ENCODE measurements around the gene SFRP2. TPM values are rescaled to one million over a fixed set of nuclear protein-coding genes. Genes with fewer than 3 reads are reported as not detected.

SFRP2 gene
- total RNA-seq, 1 donor from 2014 or later: 12.5 TPM

DNA sequence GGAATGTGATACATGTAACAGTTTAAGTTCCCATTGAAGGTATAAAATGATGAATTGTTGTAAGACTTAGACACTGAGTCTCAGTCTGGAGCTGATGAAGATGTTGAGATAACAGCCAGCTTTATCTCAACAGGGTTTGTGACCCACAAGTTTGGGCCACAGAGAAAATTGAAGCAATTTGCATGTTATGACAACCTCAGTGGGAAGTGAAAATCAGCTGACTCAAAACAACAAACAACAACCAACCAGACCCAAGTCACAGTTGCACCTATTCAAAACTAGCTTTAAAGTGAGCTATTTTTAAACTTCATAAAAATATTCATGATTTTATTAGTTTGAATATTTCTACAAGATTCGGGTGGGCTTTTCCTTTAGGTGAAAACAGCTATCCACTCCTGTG lies 8.0 kb downstream of the SFRP2 start:
- no peaks in the 10 kb centered on the region for H3K4me1 ChIP-seq
- TF ChIP-seq, protein P1, sequence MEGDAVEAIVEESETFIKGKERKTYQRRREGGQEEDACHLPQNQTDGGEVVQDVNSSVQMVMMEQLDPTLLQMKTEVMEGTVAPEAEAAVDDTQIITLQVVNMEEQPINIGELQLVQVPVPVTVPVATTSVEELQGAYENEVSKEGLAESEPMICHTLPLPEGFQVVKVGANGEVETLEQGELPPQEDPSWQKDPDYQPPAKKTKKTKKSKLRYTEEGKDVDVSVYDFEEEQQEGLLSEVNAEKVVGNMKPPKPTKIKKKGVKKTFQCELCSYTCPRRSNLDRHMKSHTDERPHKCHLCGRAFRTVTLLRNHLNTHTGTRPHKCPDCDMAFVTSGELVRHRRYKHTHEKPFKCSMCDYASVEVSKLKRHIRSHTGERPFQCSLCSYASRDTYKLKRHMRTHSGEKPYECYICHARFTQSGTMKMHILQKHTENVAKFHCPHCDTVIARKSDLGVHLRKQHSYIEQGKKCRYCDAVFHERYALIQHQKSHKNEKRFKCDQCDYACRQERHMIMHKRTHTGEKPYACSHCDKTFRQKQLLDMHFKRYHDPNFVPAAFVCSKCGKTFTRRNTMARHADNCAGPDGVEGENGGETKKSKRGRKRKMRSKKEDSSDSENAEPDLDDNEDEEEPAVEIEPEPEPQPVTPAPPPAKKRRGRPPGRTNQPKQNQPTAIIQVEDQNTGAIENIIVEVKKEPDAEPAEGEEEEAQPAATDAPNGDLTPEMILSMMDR (IDR thresholded peaks at IDR 0.05): no peak
- H3K27ac ChIP-seq: no peak overlapping the region
- intact Hi-C loops (cut with DNase I): no loop called here
- ATAC-seq (no peak), DNase-seq (no peak)
- no peaks in the 10 kb centered on the region for H3K36me3 ChIP-seq
- no peak overlapping the region for H3K4me3 ChIP-seq
- H3K27me3 ChIP-seq: peaks cover 15% of the 10 kb centered on the region
- no peaks in the 10 kb centered on the region for H3K9me3 ChIP-seq

DNA sequence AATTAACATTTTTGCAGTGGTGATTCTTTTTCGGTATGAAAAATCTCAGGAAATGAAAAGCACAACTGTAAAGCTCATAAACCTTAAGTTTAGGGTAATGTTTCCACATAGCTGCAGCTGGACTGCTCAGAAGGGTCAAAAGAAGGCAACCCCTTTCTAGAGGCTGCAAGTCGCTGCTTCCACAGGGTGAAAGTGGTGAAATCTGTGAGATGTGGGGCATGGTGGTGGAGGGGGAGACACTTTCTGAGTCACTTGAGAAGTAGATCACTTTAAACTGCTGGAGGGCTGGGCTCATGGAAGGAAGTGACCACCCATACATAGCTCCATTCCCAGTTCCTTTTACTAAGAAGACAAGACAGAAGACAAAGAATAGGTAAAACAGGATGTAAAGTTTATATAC lies 8.7 kb downstream of the SFRP2 start:
- no peak overlapping the region for H3K4me3 ChIP-seq
- no peaks in the 10 kb centered on the region for H3K36me3 ChIP-seq
- no peak overlapping the region for H3K27ac ChIP-seq
- peaks cover 15% of the 10 kb centered on the region for H3K27me3 ChIP-seq
- H3K4me1 ChIP-seq: no peaks in the 10 kb centered on the region
- no peak for DNase-seq
- no peaks in the 10 kb centered on the region for H3K9me3 ChIP-seq
- ATAC-seq: no peak
- TF ChIP-seq, protein P1 (IDR thresholded peaks at IDR 0.05): no peak
- intact Hi-C loops (cut with DNase I): no loop called here

DNA sequence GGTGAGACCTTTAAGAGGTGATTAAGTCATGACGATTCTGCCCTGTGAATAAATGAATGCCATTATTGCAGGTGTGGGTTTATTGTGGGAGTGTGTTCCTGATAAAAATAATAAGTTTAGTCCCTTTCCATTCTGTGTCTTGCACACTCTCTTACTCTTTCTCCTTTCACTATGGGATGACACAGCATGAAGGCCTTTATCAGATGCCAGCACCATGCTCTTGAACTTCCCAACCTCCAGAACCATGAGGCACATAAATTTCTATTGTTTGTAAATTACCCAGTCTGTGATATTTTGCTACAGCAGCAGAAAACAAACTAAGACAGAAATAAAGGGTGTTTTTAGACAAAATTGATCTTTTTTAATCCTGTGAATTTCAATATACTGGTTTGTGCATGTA lies 10.5 kb downstream of the SFRP2 start:
- Histone ChIP-seq H3K27me3 (peaks cover 8% of the 10 kb centered on the region), H3K36me3 (no peaks in the 10 kb centered on the region), H3K27ac (no peak overlapping the region), H3K4me3 (no peak overlapping the region), H3K9me3 (no peaks in the 10 kb centered on the region), H3K4me1 (no peaks in the 10 kb centered on the region)
- DNase-seq (no peak), ATAC-seq (no peak)
- intact Hi-C loops (cut with DNase I): no loop called here
- TF ChIP-seq, protein P1 (IDR thresholded peaks at IDR 0.05): no peak

DNA sequence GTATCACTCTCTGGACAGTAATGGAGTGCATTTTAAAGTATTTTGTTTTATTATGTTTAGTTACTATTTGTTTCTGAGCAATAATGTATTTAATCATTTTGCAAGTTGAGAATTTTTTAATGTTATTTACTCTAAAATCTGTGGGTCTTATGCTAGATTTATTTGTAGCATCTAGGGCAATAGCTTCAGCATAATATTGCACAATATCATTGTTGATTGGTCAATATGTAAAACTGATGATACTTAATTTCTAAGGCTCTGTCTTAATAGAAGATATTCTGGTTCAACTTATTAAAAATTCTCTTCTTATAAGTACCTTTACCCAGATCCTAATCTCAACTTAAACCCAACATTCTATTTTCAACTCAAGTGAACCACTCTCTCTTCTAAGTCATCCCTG lies 11.5 kb downstream of the SFRP2 start:
- Histone ChIP-seq H3K9me3 (no peaks in the 10 kb centered on the region), H3K27ac (no peak overlapping the region), H3K27me3 (no peaks in the 10 kb centered on the region), H3K4me1 (no peaks in the 10 kb centered on the region), H3K36me3 (no peaks in the 10 kb centered on the region), H3K4me3 (no peak overlapping the region)
- intact Hi-C loops (cut with DNase I): no loop called here
- TF ChIP-seq, protein P1 (IDR thresholded peaks at IDR 0.05): no peak
- no peak for ATAC-seq
- no peak for DNase-seq

DNA sequence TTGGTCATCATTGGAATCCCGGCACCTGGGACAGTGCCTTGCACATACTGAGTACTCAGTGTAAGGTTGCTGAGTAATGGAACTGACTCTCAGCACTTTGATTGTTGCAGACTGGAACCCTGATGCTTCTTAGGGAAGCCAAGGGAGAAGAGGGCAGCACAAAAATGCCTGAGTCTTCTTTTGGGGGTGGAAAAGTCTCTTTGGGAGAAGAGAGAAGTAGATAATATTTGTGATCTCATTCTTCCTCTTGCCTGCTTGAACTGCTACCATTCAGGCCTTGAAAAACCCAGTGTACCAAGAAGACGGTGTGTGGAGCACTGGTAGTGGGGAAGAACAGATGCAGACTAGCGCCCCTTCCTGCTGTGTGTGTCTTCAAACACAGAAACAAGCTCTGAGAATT lies 12.3 kb downstream of the SFRP2 start:
- intact Hi-C loops (cut with DNase I): no loop called here
- Histone ChIP-seq H3K4me3 (no peak overlapping the region), H3K4me1 (no peaks in the 10 kb centered on the region), H3K27me3 (no peaks in the 10 kb centered on the region), H3K9me3 (no peaks in the 10 kb centered on the region), H3K27ac (no peak overlapping the region), H3K36me3 (no peaks in the 10 kb centered on the region)
- ATAC-seq: no peak
- TF ChIP-seq, protein P1 (IDR thresholded peaks at IDR 0.05): no peak
- no peak for DNase-seq

DNA sequence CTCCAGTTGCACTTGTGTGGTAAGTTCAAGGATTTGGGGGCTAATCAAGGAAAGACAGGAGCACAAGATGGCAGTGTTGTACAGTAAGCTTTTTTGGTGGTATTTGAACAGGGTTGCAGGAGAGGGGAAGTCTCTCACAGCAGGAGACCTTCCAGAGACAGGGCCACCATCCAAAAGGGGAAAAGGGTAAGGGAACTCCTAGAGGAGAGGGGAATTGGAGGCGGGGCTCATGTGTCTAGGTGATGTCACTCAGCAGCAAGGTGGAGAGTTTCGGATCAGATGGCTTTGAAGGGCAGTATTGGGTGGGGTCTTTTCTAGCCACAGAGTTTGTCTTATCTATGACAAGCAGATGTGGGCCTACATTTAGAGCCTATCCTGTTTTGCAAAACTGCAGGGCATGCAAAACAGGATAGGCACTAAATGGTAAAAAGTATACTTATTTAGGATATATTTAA lies 15.6 kb downstream of the SFRP2 start:
- intact Hi-C loops (cut with DNase I): no loop called here
- Histone ChIP-seq H3K9me3 (no peaks in the 10 kb centered on the region), H3K36me3 (no peaks in the 10 kb centered on the region), H3K27ac (no peak overlapping the region), H3K4me1 (no peaks in the 10 kb centered on the region), H3K27me3 (no peaks in the 10 kb centered on the region), H3K4me3 (no peak overlapping the region)
- no peak for ATAC-seq
- TF ChIP-seq, protein P1 (IDR thresholded peaks at IDR 0.05): no peak
- no peak for DNase-seq
